GM18511 (cell line): Measurements from ENCODE around the gene RGS4.
"Not testable (repeated sequence)": the region's sequence is repeated elsewhere in the genome, so short reads cannot be mapped to it uniquely, and the experiment has no call there.

Experiments
- ATAC-seq: cut with Tn5 transposase; IDR thresholded peaks from one replicate; pipeline ENCODE4 v1.9.1; 2021; ENCODE audit warnings: mild to moderate bottlenecking, moderate library complexity; ENCODE audit not compliant: unreplicated experiment

The RGS4 gene

DNA sequence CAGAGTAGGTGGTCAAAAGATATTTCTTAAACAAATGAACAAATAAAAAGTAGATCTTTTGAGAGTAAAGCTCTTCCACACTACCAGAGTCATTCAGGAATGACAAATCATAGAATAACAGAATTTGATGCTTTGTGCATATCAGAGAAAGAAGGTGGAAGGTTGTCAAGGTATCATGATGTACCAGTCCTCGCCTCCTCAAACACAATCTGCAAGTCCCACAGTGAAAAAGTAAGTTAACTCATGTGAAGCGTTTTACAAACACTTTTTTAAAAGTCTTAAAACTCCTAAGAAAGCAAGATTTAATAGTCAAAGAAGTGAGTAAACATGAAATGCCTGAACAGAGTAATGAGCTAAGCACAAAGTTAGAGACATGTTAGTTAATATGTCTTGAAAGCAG is 2.5 kb upstream of the RGS4 start:
- ATAC-seq, result no peak

DNA sequence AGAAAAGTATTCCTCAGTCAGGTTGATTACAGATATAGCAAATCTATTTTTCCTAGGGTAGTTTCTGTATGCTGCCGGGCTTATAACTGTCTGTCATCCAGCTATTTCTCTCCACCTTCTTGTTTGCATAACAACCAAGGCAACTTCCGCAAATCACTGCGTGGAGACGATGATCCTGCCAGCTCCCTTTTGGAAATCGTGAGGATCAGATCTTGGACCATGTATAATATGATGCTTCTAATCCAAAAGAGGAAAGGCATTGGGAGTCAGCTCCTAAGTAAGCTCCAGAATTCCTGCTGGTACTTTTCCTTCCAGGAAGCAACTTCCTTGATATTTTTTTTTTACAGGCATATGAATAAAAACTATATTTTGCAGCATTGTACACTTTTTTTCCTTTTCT is 445 bp upstream of the RGS4 start:
- no peak for ATAC-seq

DNA sequence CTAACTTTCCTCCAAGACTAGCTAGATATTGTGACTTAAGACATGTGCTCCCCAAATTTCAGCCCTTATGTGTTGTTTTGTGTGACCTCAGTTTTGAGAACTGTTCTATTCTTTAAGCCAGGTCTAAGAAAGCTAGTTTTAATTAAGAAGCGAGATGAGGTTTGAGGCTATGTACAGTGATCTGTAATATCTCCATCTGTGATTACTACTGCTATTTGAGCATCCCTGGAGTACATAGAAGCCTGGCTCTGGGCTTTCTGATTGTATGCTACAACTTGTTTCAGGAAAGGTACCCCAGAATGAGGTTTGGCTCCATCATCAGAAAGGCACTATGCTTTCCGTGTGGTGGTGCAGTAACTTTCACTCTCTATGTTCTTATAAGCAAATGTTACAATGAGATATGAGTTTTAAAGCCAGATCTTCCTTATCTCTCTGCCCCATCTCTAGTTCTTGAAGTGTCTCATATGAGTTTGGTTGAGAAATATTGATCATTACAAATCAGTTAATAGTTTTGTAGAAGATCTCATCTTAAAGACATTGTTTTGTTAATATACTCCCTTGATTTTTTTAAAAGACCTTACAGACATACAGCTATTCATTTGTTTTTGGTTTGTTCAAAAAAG is 605 bp downstream of the RGS4 start:
- no peak for ATAC-seq

DNA sequence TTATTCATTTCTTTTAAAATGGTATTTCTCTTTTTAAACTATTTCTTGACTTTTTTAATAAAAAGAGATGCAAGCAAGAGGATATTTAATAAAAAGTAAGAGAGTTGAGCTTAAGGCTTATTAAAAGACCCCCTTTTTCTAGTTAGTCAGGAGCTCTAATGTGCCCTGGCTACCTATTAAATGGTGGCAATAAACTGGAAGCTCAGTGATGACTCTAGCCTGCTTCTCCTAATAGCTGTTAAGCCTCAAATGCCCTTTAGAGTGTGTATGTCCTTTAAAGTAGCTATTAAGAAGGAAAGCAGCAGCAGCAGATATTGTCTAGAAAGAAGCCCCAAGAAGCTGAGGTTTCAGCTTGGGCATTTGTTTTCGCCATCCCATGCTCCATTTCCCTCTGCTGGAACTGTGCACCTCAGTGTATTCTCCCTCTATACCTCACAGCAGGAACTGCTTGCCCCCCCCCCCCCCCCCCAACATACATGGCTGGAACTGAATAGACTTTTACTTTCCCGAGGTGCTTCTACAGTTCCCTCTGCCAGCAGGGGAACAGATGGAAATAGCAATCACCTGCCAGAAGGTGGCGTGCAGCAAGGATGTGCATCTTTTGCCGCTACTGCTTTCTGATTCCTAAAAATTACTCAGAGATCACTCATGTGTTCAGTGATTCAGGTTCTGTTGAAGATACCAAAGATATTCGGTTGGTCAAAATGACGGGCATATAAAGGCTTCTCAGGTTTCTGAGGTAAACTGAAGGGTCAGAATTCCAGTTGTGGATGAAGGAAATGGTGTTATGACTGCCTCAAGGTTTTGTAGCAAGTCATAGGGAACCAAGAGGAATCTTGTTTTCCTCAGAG is 2.5 kb downstream of the RGS4 start:
- ATAC-seq, result peak; percentile 86

DNA sequence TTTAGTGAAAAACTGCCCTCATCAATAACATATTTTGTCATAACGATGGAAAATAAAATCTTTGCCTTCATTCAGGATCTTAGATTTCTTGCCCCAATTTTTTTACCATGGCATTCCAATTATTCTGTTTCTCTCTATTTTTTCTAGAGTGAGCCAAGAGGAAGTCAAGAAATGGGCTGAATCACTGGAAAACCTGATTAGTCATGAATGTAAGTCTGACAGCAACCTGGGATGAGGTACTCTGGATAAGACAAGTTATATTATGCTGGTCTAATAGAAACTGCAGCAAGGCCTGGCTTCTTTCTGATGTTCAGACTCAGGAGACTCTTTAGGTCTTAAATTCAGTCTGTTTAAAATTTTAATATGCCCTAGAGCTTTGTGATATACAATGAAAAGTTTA is 3.5 kb downstream of the RGS4 start:
- ATAC-seq, result no peak

DNA sequence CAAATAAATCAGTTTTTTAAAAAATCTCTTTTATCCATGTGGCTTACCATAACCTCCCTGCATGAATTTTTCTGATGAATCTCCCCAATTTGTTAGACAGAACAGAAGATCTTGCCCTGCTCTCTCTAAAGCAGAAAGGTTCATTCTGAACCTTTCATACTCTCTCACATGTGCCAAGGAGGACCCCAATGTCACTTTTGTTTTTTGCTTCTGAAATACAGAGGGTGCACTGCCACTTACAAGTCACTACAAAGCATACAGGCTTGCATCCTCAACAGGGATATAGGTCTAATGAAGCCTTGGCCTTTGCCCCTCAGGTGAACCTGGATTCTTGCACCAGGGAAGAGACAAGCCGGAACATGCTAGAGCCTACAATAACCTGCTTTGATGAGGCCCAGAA is 4.8 kb downstream of the RGS4 start:
- ATAC-seq, result no peak

DNA sequence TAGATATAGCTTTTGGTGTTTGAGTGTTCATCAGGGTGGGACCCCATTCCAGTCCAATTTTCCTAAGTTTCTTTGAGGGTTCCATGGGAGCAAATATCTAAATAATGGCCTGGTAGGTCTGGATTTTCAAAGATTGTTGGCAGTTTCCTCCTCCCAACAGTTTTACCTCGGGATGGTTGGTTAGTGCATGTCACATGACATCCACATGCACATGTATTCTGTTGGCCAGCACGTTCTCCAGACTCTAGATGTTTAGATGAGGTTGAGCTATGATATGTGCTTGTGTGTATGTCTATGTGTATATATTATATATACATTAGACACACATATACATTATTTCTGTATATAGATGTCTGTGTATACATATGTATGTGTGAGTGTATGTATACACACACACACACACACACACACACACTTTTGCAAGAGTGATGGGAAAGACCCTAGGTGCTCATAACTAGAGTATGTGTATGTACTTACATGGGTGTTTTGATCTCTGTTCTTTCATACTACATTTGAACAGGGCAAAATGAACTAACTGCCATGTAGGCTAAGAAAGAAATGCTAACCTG is 5.6 kb downstream of the RGS4 start:
- no peak for ATAC-seq

DNA sequence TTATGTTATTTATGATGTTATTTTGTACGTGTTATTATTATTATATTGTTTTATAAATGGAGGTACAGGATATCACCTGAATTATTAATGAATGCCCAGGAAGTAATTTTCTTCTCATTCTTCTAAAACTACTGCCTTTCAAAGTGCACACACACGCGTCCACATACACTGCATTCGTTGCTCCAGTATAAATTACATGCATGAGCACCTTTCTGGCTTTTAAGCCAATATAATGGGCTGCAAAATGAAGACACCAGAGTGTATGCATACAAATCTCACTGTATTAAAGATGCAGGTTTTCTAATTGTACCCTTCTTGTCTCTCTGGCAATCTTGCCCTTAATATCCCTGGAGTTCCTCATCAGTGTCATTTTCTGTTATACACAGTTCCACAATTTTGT is 6.9 kb downstream of the RGS4 start:
- no peak for ATAC-seq

DNA sequence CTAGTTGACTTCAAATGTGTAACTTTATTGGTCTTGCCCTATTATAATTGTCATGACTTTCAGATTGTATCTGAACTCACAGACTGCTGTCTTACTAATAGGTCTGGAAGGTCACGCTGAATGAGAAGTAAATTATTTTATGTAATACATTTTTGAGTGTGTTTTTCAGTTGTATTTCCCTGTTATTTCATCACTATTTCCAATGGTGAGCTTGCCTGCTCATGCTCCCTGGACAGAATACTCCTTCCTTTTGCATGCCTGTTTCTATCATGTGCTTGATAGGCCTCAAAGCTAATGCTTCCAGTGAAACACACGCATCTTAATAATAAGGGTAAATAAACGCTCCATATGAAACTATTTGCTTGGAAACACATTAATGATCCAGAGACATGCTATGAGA is 7.3 kb downstream of the RGS4 start:
- no peak for ATAC-seq

DNA sequence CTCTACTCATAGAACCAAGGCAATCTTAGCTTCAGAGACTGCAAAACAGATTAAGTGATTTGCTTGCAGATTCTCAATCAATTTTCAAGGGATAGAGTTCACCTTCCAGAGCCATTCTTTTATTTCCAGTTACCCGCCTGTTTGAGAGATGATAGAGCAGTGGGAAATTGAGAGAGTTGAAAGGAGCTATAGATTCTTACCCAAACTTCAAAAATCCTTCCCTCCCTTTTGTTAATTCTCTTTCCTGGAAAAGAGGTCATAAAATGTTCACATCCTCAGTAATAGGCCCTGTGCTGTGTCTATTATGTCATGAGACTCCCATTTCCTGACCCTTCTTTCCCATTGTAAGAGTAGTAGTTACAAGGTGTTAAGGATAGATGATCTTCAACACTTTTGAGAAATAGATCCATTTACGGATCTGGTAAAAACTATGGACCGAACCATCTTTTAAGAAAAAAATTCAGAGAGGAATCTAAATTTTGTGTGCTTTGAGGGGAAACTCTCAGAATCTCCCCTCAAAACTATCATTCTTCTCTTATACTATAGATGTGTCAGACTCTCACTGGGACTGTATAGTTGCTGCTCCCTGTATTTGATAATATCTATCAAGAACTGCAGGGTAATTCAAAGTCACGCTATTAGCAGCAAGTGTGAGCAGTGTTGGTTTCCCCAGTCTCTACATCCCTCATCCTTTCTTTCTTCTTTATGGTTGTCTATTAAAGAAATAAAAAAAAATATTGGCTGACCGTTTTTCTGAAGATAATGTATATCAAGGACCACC is 8.0 kb downstream of the RGS4 start:
- no peak for ATAC-seq

DNA sequence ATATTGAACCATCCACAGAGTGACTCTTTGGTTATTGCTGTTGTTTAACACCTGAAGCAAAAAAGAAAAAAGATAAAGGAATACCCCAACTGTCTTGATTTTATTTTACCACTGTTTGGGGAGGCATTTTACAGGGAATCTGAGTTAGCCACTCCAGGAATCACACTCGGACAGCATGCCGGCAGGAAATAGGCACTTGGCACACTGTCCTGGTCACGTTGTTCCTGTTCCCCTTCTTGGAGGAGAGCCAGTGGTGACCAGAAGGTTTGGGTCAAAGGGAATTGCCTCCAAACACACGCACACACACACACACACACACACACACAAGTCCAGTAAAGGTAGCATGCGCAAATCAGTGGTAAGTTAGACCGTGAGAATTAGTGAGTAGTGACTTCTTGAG is 13.8 kb downstream of the RGS4 start:
- no peak for ATAC-seq

DNA sequence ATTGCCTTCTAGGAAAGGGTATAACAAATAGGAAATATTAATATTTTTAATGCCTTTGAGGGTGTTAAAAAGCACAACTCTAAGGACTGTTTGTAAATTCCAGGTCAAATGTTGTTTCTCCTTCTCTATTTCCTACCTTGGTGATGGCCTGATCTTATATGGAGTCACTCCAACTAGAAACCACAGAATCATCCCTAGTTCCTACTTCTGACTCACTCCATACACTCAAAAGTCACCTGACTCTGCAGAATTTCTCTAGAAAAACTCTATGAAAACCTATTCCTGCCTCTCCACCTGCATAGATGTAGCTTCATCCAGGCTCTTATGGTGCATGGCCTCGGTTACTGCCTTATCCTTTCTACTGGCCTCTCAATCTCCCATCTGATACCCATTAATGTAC is 14.5 kb downstream of the RGS4 start:
- ATAC-seq, result no peak

DNA sequence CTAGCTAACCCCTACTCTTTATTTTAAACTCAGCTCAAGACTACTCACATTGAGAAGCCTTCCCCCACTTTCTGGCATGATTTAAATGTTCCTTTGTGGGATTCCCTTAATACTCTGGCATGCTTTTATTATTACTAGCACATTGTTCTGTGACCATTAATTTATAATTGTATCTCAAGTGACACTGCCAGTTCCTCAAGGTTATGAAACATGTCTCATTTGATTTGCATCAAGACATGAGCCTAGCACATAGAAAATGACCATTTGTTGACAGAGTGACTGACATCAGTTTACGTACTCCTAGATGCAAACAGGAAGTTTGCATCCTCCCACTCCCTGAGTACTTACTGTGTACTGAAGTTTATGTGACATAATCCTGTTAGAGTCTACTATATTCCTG is 15.2 kb downstream of the RGS4 start:
- ATAC-seq, result no peak

DNA sequence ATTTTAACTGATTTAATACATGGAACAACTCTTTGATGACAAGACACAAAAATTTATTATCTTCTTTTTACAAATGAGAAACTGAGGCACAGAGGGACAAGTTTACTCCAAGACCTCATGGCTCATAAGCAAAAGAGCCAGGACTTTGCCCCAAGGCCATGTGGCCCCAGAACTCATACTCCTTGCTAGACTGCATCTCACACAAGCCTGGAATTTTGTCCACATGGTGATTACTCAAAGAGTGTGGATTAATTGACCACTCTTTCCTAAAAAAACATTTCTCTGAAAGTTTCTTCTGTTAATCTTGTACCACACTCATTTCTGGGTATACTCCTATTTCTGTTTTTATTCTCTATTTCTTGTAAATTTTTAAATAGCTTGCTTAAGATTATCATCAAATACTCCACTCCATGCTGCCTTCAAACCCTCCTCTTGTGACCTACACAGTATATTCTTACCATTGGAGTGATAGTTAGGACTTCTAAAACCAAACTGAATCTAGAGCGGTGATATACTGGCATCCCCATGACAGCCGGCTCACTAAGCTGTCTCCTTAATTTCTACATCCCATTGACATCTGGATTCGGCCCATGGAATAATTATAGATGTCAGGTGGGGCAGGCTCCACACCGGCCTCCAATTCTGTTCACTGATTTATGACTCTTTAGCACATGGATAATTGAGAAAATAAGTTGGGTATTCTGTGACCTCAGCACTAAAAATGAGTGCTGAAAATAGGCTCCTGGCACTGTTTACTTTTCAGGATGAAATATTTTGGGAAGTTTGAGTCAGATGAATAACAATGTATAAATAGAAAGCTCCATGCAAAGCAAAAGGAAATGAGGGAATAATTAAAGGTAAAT is 16.1 kb downstream of the RGS4 start:
- no peak for ATAC-seq

DNA sequence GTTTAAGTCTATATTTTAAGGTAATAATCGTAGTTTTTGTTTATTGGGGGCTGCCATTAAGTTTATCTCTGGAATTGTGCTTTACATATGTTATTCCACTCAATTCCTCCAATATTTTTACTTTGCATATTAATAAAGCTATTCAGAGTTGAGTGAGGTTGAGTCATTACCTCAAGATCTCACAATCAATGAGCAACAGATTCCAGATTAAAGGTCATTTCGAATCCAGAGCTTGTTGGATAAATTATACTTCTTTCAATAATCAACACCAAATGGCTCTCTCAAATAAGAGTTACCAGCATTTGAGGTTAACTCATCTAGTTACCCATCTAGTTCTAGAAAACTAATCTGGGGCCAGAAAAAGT is 16.7 kb downstream of the RGS4 start:
- ATAC-seq, result no peak

DNA sequence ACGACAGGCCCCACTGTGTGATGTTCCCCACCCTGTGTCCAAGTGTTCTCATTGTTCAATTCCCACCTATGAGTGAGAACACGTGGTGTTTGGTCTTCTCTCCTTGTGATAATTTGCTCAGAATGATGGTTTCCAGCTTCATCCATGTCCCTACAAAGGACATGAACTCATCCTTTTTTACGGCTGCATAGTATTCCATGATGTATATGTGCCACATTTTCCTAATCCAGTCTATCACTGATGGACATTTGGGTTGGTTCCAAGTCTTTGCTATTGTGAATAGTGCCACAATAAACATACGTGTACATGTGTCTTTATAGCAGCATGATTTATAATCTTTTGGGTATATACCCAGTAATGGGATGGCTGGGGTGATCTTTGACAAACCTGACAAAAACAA is 20.0 kb downstream of the RGS4 start:
- ATAC-seq, result not testable (repeated sequence)

DNA sequence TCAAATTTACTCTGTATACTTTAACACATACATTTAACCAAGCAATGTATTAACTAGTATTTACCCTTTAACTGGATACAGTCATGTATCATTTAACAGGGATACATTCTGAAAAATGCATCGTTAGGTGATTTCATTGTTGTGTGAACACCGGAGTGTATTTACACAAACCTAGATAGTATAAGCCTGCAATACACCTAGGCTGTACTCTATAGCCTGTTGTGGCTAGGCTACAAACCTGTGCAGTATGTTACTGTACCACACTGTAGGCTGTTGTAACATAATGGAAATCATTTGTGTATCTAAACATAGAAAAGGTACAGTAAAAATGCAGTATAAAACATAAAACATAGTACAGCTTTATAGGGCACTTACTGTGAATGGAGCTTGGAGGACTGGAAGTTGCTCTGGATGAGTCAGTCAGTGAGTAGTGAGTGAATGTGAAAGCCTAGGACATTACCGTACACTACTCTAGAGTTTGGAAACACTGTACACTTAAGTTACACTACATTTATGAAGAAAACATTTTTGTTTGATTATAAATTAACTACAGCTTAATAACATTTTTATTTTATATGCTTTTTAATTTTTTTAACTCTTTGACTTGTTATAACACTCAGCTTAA is 21.3 kb downstream of the RGS4 start:
- ATAC-seq, result no peak

DNA sequence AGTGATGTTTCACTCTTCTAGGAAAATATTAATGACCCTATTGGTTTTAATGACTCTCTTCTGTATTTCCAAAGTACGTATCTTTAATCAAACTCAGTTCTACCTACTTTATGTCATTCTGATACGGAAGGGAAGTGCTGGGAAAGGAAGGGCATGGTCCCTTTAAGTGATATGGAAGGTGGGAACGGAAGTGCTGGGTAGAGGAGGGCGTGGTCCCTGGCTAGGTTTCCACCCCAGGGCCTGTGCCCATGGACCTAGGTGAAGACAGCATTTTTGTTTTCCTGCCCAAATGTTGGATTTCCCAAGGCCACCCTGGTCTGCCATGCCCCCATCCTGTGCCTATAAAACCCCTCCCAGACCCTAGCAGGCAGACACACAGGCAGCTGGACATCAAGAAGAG is 24.0 kb downstream of the RGS4 start:
- no peak for ATAC-seq

DNA sequence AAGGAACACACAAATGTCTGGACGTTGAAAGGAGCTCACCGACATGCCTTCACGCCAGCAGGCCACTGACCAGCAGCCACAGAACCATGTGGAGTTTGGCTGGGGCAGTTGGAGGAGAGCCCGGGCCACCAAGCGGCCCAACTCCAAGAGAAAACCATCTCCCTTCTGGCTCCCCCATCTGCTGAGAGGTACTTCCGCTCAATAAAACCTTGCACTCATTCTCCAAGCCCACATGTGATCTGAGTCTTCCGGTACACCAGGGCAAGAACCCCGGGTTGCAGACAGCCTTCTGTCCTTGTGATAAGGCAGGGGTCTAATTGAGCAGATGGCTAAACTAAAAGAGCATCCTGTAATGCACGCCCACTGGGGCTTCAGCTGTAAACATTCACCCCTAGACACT is 24.4 kb downstream of the RGS4 start:
- ATAC-seq, result no peak

DNA sequence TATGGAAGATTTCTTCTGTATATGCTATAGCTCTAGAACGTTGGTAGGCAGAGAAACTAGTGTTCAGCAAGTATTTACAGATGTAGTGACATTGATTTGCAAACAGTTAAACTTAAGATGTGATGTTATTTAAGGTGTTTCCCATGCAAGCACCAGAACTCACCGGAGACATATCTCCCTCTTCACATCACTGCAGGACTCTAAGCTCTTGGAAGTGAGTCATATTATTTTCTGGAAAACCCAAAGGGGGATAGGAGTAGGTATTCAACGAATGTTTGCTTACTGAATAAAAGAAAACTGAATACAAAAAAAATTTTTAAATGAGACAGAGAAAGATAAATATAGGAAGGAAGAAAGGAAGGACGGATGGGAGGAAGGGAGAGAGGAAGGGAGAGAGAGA is 25.0 kb downstream of the RGS4 start:
- ATAC-seq, result no peak
